CD4-positive, alpha-beta T cell treated with Interleukin-4 for 4 hours (primary cell): ENCODE results near the gene ALG1.
"Not testable (repeated sequence)": the region's sequence is repeated elsewhere in the genome, so short reads cannot be mapped to it uniquely, and the experiment has no call there.

Experiments used
- DNase-seq: peaks from one replicate; pipeline ENCODE4 v3.0.0-alpha.2; 2020

ALG1 gene

GRCh38 chr16:5103296-5104032, 31.8 kb downstream of the ALG1 start:
- not testable (repeated sequence) for DNase-seq

GRCh38 chr16:5105039-5105438, 33.4 kb downstream of the ALG1 start:
- not testable (repeated sequence) for DNase-seq

DNA sequence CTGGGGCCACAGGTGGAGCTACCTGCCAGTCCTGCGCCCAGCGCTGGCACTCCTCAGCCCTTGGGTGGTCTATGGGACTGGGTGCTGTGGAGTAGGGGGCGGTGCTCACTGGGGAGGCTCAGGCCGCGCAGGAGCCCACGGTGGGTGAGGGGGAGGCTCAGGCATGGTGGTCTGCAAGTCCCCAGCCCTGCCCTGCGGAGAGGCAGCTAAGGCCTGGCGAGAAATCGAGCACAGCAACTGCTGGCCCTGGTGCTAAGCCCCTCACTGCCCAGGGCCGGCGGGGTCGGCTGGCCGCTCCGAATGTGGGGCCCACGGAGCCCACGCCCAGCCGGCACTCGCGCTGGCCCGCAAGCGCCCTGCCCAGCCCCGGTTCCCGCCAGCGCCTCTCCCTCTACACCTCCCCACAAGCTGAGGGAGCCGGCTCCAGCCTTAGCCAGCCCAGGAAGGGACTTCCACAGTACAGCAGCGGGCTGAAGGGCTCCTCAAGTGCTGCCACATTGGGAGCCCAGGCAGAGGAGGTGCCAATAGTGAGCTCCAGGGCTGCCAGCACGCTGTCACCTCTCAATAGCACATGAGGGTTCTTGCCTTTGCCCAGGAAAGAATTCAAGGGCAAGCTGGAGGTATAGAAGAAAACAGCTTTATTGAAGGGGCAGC, 37.0 kb downstream of the ALG1 start:
- DNase-seq, result no peak

DNA sequence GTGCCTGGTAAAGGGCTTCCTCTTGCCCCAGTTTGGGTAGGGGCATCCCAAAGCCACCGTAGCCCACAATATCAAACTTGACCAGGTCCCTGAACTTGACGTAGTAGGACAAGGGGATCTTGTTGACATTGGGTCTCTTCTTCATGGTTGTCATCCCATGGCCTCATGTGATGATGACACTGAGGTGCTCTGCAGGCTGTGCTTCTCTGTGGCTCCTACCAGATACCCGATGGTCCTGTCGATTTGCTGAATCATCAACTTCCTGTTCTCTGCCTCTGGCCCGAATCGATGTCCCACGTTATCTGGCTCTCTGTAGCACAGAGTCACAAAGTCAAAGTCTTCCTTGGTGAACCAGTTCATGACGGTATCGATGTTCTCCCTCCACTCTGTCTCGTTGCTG, 39.3 kb downstream of the ALG1 start:
- not testable (repeated sequence) for DNase-seq

- DNase-seq, result not testable (repeated sequence)
These were observed 45.2 kb downstream of the ALG1 start for GRCh38 chr16:5116780-5117295.

DNA sequence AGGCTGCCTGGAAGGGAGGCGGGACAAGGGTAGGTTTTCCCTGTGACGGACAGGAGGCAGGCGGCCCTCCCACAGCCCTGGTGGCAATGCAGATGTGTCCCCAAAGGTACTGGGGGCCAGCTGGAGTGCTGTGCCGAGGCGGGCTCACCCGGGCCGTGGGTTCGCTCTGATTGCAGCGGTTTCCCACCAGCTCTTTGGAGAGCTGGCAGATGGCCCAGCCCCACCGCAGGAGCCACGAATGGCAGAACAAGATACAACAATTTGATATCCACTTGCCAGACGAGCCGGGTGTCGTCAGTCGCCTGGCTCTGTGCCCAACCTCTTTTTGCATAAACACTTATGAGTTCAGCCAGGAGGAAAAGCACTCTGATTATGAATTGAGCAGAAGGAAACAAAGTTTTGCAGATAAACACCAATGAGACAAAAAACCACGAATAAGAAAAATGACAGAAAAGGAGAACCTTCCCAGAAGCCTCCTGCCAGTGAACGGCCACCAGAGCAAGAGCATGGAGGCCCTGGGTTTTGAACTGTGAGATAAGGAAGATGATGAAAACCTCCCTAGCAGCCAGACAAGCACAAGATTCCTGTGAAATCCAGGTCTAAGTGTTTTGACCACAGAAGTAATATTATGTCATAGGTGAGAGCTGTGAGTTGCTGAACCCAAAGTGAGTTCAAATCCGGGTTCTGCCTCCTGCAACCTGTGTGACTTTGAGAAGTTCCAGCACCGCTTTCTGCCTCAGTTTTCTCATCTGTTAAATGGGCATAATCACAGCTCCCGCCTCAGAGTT, 45.9 kb downstream of the ALG1 start:
- DNase-seq, result peak; percentile 31

DNA sequence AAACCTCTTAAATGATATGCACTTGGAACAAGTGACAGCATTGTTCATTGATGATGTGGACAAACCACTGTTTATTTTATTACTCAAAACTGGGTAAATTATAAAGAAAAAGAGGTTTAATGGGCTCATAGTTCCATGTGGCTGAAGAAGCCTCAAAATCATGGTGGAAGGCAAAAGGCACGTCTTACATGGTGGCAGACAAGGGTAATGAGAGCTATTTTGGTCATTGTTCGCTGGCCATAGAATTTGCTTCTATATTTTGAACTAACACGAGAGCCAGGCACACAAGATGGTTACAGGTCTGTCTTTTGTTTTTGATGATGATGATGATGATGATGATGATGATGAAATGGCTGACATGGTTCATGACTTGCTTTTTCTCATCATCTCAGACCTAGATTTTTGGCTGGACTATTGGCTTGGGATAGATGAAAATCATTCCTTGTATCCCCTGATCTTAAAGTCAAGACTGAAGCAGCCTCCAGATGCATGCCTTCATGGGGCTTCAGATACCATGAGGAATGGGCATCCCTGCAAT, 59.9 kb downstream of the ALG1 start:
- DNase-seq, result not testable (repeated sequence)

DNA sequence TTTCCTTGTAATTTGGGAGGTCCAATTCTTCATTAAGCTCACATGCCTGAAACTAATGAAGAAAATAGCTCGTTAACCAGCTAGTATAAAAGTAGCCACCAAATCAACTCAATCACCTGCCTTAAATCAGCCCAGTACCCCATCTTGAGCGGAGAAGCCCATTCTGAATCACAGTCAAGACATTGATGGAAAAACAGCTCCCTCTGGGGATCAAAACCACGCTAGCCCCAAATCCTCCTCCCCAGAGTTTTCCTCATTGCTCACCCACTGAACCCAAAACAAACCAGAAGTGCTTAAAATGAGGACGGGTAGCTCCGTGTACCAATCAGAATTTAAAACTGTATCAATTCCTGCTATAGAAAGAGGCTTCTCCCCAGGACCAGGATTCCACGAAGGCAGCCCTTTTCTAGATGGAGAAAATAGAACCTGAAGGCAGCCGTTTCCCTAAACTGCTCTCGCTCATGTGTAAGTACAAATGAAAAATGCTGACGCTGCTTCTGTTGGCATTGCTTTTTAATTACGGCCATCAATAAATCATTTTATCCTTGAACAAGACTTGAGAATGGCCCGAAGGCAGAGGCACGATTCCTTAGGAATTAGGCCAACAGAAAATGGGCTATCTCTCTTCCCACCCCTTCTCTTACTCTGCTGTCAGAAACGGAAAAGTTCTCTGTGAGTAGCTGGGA, 61.4 kb downstream of the ALG1 start:
- DNase-seq, result not testable (repeated sequence)

- DNase-seq, result not testable (repeated sequence)
These were observed 63.3 kb downstream of the ALG1 start for GRCh38 chr16:5134739-5135452.
